ENCODE results near the gene NUBP2.

Gene NUBP2

DNA sequence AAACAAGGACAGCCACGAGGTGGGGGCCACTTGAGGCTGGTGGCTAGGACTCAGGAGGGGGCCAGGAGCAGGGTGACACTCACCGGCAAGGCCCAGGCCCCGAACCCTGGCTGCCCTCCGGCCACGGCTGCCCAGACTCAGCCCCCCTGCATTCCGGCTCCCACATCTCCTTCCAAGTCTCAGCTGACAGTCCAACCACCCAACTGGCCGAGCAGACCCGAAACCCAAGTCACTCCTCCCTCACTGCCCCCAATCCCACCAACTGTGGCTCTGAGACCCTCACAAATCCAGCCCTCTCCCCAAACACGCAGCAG lies 34.5 kb downstream of the NUBP2 start:
- Histone ChIP-seq H3K9me3 (ENCODE audit: insufficient read depth, low read depth, low read length) (no peaks in the 10 kb centered on the region), H3K4me1 (ENCODE audit: insufficient read depth, low read length) (no peaks in the 10 kb centered on the region), H3K4me3 (ENCODE audit: low read length) (no peak overlapping the region), H3K27ac (ENCODE audit: low read depth, low read length) (no peak overlapping the region), H3K27me3 (ENCODE audit: insufficient read depth, low read length) (no peaks in the 10 kb centered on the region), H3K36me3 (ENCODE audit: insufficient read depth, low read length) (peaks cover 10% of the 10 kb centered on the region; the same call in 1 of the 2 replicates), H3K9ac (ENCODE audit: low read depth, low read length) (no peak overlapping the region)
- 92% methylated on average over 9 of the region's 9 CpGs for WGBS

GRCh38 chr16:1817716-1818115 lies 35.0 kb downstream of the NUBP2 start:
- Histone ChIP-seq H3K9ac (ENCODE audit: low read depth, low read length) (no peak overlapping the region), H3K36me3 (ENCODE audit: insufficient read depth, low read length) (peaks cover 10% of the 10 kb centered on the region; the same call in 1 of the 2 replicates), H3K4me3 (ENCODE audit: low read length) (no peak overlapping the region), H3K27ac (ENCODE audit: low read depth, low read length) (no peak overlapping the region), H3K27me3 (ENCODE audit: insufficient read depth, low read length) (no peaks in the 10 kb centered on the region), H3K9me3 (ENCODE audit: insufficient read depth, low read depth, low read length) (no peaks in the 10 kb centered on the region), H3K4me1 (ENCODE audit: insufficient read depth, low read length) (no peaks in the 10 kb centered on the region)
- 94% methylated on average over 17 of the region's 17 CpGs for WGBS

GRCh38 chr16:1818204-1818872 lies 35.6 kb downstream of the NUBP2 start:
- Histone ChIP-seq H3K27me3 (ENCODE audit: insufficient read depth, low read length) (no peaks in the 10 kb centered on the region), H3K9me3 (ENCODE audit: insufficient read depth, low read depth, low read length) (no peaks in the 10 kb centered on the region), H3K4me1 (ENCODE audit: insufficient read depth, low read length) (no peaks in the 10 kb centered on the region), H3K9ac (ENCODE audit: low read depth, low read length) (no peak overlapping the region), H3K4me3 (ENCODE audit: low read length) (no peak overlapping the region), H3K27ac (ENCODE audit: low read depth, low read length) (no peak overlapping the region), H3K36me3 (ENCODE audit: insufficient read depth, low read length) (peaks cover 10% of the 10 kb centered on the region; the same call in 1 of the 2 replicates)
- WGBS = 95% methylated on average over 27 of the region's 27 CpGs

DNA sequence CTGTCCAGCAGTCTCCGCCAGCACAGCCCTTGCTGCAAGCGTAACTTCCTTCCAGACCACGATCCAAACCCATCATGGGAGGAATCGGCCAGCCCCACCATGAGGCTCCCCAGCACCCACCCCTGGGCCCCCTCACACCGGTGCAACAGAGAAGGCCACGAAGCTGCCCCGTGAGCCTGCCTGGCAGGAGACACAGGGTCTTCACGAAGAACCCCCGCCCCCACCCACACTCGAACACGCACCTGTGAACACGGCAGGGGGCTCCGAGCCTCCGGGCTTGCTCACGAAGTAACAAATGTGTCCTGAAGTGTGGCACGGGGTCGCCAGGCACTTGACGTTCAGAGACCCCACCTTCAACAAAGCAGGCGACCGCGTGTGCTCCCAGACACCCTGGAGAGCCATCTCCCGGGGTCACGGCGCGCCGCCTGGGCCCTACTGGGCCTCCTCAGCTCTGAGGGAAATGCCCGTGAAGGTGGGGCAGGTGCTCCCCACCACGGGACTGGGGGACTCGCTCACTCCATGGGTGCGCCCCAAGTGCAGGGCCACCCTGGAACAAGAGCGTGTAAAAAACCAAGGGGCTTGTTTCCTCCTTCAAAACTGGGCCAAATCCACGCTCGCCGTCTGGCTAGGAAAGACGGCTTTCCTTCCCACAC lies 36.2 kb downstream of the NUBP2 start:
- Histone ChIP-seq H3K4me1 (ENCODE audit: insufficient read depth, low read length) (no peaks in the 10 kb centered on the region), H3K9me3 (ENCODE audit: insufficient read depth, low read depth, low read length) (no peaks in the 10 kb centered on the region), H3K36me3 (ENCODE audit: insufficient read depth, low read length) (peaks cover 10% of the 10 kb centered on the region; the same call in 1 of the 2 replicates), H3K27me3 (ENCODE audit: insufficient read depth, low read length) (no peaks in the 10 kb centered on the region), H3K27ac (ENCODE audit: low read depth, low read length) (no peak overlapping the region), H3K4me3 (ENCODE audit: low read length) (no peak overlapping the region), H3K9ac (ENCODE audit: low read depth, low read length) (no peak overlapping the region)
- 95% methylated on average over 35 of the region's 35 CpGs for WGBS

DNA sequence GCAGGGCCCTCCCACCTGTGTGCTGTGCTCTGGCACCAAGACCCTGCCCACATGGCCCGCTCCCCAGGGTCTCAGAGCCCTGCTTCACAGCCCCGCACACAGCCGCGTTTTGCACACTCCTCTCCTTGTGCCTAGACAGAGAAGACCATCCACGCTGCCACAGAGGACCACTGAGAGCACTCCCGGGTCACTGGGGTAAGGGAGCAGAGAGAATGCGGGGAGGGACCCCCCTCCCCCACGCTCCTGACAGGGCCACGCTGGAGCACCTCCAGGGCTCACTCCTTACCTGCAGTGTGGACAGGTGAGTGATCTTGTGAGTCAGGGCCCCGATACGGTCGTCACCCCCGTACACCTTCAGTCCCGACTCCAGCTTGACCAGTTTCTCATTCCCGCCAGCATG lies 36.9 kb downstream of the NUBP2 start:
- Histone ChIP-seq H3K4me1 (ENCODE audit: insufficient read depth, low read length) (no peaks in the 10 kb centered on the region), H3K4me3 (ENCODE audit: low read length) (no peak overlapping the region), H3K9ac (ENCODE audit: low read depth, low read length) (no peak overlapping the region), H3K36me3 (ENCODE audit: insufficient read depth, low read length) (peaks cover 10% of the 10 kb centered on the region; the same call in 1 of the 2 replicates), H3K27ac (ENCODE audit: low read depth, low read length) (no peak overlapping the region), H3K27me3 (ENCODE audit: insufficient read depth, low read length) (no peaks in the 10 kb centered on the region), H3K9me3 (ENCODE audit: insufficient read depth, low read depth, low read length) (no peaks in the 10 kb centered on the region)
- WGBS = 94% methylated on average over 15 of the region's 15 CpGs

GRCh38 chr16:1820096-1820945 lies 37.6 kb downstream of the NUBP2 start:
- H3K9me3 ChIP-seq (ENCODE audit: insufficient read depth, low read depth, low read length) = no peaks in the 10 kb centered on the region
- H3K27me3 ChIP-seq (ENCODE audit: insufficient read depth, low read length) = peaks cover under 1% of the 10 kb centered on the region; the same call in 1 of the 2 replicates
- no peak overlapping the region for H3K9ac ChIP-seq (ENCODE audit: low read depth, low read length)
- H3K36me3 ChIP-seq (ENCODE audit: insufficient read depth, low read length) = peaks cover 10% of the 10 kb centered on the region; the same call in 1 of the 2 replicates
- no peak overlapping the region for H3K4me3 ChIP-seq (ENCODE audit: low read length)
- 95% methylated on average over 25 of the region's 25 CpGs for WGBS
- no peak overlapping the region for H3K27ac ChIP-seq (ENCODE audit: low read depth, low read length)
- no peaks in the 10 kb centered on the region for H3K4me1 ChIP-seq (ENCODE audit: insufficient read depth, low read length)

GRCh38 chr16:1820946-1821290 lies 38.2 kb downstream of the NUBP2 start:
- Histone ChIP-seq H3K36me3 (ENCODE audit: insufficient read depth, low read length) (0 out of 2 replicates have a peak, but pooled peaks cover 7% of the 10 kb centered on the region), H3K4me1 (ENCODE audit: insufficient read depth, low read length) (no peaks in the 10 kb centered on the region), H3K27me3 (ENCODE audit: insufficient read depth, low read length) (peaks cover 3% of the 10 kb centered on the region; the same call in 1 of the 2 replicates), H3K4me3 (ENCODE audit: low read length) (no peak overlapping the region), H3K9me3 (ENCODE audit: insufficient read depth, low read depth, low read length) (no peaks in the 10 kb centered on the region), H3K9ac (ENCODE audit: low read depth, low read length) (no peak overlapping the region), H3K27ac (ENCODE audit: low read depth, low read length) (no peak overlapping the region)
- WGBS = 95% methylated on average over 12 of the region's 12 CpGs

GRCh38 chr16:1821861-1822611 lies 39.3 kb downstream of the NUBP2 start:
- 97% methylated on average over 22 of the region's 24 CpGs for WGBS
- H3K4me1 ChIP-seq (ENCODE audit: insufficient read depth, low read length) = no peaks in the 10 kb centered on the region
- no peak overlapping the region for H3K9ac ChIP-seq (ENCODE audit: low read depth, low read length)
- no peak overlapping the region for H3K4me3 ChIP-seq (ENCODE audit: low read length)
- no peaks in the 10 kb centered on the region for H3K9me3 ChIP-seq (ENCODE audit: insufficient read depth, low read depth, low read length)
- no peak overlapping the region for H3K27ac ChIP-seq (ENCODE audit: low read depth, low read length)
- H3K27me3 ChIP-seq (ENCODE audit: insufficient read depth, low read length) = peaks cover 3% of the 10 kb centered on the region; the same call in 1 of the 2 replicates
- no peaks in the 10 kb centered on the region for H3K36me3 ChIP-seq (ENCODE audit: insufficient read depth, low read length)

DNA sequence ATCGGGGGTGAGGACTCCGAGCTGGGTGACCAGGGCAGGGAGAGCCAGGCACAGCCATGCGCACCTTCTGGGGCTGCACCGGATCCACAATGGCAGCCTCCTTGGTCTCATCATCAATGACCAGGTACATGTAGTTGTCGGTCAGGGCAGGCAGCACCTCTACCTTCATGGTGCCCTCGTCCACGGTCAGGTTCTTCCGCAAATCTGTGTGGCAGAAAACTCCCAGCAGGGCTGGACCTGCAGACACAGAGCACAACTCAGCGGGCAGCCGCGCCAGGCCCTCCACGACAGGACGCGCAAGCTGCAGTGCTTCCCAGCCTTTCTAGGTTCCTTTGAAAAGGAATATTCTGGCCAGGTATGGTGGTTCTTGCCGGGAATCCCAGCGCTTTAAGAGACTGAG lies 40.0 kb downstream of the NUBP2 start:
- 90% methylated on average over 16 of the region's 16 CpGs for WGBS
- Histone ChIP-seq H3K9me3 (ENCODE audit: insufficient read depth, low read depth, low read length) (no peaks in the 10 kb centered on the region), H3K36me3 (ENCODE audit: insufficient read depth, low read length) (no peaks in the 10 kb centered on the region), H3K4me1 (ENCODE audit: insufficient read depth, low read length) (no peaks in the 10 kb centered on the region), H3K27me3 (ENCODE audit: insufficient read depth, low read length) (peaks cover 3% of the 10 kb centered on the region; the same call in 1 of the 2 replicates), H3K27ac (ENCODE audit: low read depth, low read length) (no peak overlapping the region), H3K4me3 (ENCODE audit: low read length) (no peak overlapping the region), H3K9ac (ENCODE audit: low read depth, low read length) (no peak overlapping the region)

- Histone ChIP-seq H3K27ac (ENCODE audit: low read depth, low read length) (no peak overlapping the region), H3K4me3 (ENCODE audit: low read length) (no peak overlapping the region), H3K9ac (ENCODE audit: low read depth, low read length) (no peak overlapping the region), H3K4me1 (ENCODE audit: insufficient read depth, low read length) (no peaks in the 10 kb centered on the region), H3K36me3 (ENCODE audit: insufficient read depth, low read length) (no peaks in the 10 kb centered on the region), H3K27me3 (ENCODE audit: insufficient read depth, low read length) (peaks cover 3% of the 10 kb centered on the region; the same call in 1 of the 2 replicates), H3K9me3 (ENCODE audit: insufficient read depth, low read depth, low read length) (no peaks in the 10 kb centered on the region)
- WGBS = 68% methylated on average over 9 of the region's 9 CpGs
Measured at GRCh38 chr16:1823821-1824220, 41.1 kb downstream of the NUBP2 start.
